ENCODE measurements around the gene SHH.
"Not testable (repeated sequence)": the region's sequence is repeated elsewhere in the genome, so short reads cannot be mapped to it uniquely, and the experiment has no call there.

Gene SHH

DNA sequence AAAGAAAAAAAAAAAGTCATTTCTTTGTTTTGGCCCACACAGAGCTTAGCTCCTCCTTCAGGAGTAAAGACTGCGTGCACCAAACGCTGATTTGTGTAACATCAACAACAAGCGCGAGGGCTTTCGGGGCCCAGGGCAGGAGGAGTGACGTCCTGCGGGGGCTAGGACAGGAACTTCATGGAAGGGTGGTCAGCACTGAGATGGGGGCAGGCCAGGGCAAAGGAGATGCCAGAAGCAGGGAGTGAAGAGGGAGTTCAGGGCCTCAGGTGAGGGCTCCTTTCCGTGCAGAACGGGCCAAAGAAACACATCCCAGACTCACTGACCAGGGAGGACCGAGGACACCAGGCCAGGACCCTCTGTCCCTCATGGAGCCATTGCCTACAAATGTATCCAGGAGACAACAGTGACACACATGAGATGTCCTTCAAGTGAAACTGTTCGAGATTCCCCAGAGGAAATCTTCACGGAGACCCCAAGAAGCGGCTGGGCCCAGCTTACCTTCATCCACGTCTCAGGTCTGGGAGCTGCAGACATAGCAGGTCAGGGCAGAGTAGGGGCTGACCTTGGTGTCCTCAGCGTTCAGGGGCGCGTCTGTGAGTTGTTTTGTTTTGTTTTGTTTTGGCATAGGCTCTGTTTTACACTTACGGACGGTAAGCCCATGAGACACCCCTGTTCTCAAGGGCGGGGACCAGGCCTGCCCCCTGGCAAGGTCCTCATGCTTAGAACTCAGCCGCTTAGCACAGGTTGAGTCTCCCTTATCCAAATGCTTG lies 30.4 kb upstream of the SHH start:
- DNase-seq = no peak

- no peak for DNase-seq
Observed at GRCh38 chr7:155840909-155841308, 28.6 kb upstream of the SHH start.

DNA sequence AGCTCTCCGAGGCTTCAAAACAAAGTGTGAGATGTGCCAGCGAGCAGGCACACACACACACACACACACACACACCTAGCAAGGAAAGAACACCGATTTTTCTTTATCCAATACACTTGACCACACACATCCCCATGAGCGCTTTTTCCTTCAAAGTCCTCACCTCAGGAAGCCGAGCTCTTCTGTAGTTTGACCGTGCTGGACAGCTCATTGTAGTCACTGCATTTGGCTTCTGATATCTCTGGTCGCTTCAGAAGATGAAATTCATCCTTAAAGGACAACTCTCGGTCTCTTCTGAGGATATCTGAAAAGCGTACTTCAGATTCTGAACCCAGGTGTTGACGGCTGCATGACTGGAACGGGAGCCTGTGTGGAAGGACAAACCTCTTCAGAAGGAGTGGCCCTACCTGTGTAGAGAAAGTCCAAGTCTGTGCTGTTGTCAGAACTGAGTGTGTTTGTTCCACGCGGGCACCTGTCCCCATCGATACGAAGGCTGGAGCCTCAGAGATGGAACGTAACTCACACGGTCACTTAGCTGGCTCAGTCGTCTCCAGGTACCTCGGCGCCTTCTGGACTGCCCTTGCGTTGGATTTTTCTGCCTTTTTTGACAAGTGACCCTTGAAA lies 28.1 kb upstream of the SHH start:
- DNase-seq = no peak

DNA sequence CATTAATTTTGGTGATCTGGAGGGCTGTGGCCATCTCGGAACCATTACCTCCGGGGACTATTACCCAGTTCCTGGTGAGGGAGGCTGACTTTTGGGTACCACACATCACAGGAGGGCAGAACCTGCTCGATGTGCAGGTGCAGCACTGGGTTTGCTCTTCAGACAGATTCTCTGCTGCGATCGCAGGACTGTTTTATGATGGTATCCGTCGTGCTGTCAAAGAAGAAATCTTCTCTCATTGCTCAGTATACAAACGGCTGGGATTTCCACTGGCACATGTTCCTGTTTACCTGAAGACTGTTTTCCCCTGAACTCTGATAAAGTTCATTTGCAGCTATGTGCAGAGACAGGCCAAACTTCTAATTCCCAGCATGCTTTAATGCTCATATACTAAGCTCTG lies 27.2 kb upstream of the SHH start:
- no peak for DNase-seq

- not testable (repeated sequence) for DNase-seq
Observed at GRCh38 chr7:155838312-155838711, 26.0 kb upstream of the SHH start.

GRCh38 chr7:155837126-155837479 lies 24.8 kb upstream of the SHH start:
- no peak for DNase-seq

- DNase-seq = no peak
Observed at GRCh38 chr7:155836216-155837125, 24.2 kb upstream of the SHH start.

- DNase-seq = no peak
Observed at GRCh38 chr7:155835446-155836215, 23.4 kb upstream of the SHH start.

GRCh38 chr7:155834486-155835048 lies 22.3 kb upstream of the SHH start:
- no peak for DNase-seq

DNA sequence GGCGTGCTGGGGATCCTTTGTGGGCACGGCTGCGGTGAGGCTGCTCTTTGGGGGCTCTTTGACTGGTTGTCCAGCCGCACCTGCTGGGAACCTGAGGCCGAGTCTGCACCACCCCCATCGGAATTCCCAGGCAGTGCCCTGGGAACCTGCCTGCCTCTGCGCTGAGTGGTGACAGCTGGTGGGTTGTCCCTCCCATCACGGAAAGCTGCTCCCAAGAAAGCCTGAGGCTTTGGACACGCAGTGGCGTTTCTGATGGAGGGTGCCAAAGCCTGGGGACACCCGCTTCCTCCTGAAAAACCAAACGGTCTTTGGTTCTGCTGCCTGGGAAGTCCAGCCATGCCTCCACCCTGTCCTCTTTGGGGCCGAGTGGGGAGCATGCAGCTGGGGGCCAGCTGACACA lies 21.4 kb upstream of the SHH start:
- DNase-seq = no peak

DNA sequence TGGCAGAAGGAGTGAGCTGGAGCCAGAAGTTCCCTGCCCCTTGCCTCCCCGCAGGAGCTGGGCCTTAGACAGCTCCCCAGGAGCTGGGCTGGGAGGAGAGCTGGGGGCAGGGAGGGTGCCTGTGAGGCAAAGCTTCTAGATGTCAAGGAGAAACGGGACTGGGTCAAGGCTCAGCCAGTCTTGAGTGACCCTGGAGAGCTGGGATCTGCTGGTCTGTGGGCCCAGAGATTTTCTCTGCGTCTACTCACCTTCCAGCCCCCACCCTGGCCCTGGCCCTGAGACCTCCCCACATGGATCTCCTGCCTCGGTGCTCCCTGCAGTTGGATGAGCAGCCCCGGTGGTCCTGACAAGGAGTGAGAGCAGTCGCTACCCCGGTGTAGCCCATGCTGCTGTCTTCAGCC lies 20.3 kb upstream of the SHH start:
- DNase-seq = no peak

GRCh38 chr7:155831807-155832524 lies 19.7 kb upstream of the SHH start:
- DNase-seq = no peak

- DNase-seq = no peak
Observed at GRCh38 chr7:155830961-155831806, 18.9 kb upstream of the SHH start.

DNA sequence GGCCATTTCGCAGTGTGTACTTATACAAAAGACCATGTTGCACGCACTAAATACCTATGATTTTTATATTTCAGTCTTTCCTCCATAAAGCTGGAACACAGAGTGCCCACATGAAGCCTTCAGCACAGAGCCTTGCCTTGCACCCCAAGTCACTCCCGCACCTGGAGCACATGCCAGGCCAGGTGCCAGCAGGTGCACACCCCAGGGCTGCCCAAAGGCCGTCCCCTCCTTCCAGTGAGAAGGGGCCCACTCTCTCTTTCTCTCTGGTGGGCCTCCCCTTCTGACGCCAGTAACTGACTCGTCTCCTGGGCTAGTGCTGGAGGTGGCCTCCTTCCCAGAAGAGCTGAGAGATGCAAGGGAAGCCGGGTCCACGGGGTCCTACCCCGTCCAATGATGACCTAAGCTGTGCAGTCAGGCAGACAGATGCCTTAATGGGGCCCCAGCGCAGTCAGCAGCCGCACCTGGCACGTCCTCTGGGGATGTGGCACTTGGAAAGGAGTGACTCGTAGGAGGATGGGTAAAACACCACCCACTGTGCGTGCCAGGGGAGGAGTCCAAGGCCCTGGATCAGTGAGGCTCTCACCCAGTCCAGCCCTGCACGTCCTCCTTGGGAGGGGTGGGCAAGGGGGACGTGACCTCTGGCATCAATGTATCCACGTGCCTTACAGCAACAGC lies 17.7 kb upstream of the SHH start:
- DNase-seq = no peak

DNA sequence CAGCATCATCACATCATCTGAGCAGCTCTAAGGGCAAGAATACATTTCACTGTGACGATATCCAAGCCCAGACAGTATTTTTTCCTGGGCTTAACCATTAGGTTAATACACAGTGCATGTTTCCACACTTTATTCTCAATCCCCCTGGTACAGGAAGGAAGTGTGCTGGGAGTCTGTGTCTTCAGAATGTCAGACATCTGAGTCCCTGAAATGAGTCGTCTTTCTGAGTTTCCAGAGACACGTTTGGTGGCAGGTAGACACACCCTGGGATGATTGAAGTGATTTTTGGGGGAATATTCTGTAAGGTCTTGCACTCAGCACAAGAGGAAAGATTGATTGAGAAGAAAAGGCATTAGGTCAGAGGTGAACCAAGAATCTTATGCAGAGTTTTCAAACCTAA lies 13.1 kb upstream of the SHH start:
- DNase-seq = no peak

- DNase-seq = no peak
Observed at GRCh38 chr7:155824227-155824886, 12.1 kb upstream of the SHH start.

DNA sequence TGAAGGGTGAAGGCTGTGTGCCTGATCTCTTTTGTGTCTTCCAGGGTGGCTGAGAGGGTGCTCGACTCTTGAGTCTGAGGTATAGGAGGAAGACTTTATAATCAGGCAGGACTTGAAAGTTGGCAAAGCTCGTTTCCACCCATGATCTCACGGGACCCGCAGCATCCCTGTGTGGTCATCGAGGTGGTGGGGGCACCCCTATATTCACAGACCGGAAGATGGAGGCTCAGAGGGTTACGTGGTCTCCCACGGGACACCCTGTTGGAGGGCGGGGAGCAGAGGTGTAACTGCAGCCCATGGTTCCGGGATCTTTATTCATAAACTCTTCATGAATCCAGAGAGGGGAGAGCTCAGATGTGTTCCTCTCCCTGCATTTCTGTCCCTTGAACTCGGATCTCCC lies 9.6 kb upstream of the SHH start:
- no peak for DNase-seq

DNA sequence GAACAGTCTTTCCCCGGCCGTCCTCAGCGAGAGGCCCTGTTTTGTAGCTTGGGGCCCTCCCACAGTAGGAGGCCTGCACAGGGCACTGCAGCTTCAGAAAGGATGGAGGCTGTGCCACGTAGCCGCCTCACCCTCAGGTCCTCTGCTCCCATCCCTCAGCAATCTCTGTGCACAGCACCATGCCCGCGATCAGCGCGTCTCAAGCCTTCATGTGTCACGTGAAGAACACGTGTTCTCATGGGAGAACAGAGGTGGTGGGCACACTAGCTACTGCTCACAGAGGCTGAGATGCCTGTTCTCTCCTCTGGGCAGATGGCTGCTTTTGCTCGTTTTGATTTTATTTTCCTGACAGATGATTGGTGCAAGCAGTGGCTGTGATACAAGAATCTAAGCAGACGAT lies 8.5 kb upstream of the SHH start:
- no peak for DNase-seq

- DNase-seq = no peak
Observed at GRCh38 chr7:155820246-155820645, 8.0 kb upstream of the SHH start.

DNA sequence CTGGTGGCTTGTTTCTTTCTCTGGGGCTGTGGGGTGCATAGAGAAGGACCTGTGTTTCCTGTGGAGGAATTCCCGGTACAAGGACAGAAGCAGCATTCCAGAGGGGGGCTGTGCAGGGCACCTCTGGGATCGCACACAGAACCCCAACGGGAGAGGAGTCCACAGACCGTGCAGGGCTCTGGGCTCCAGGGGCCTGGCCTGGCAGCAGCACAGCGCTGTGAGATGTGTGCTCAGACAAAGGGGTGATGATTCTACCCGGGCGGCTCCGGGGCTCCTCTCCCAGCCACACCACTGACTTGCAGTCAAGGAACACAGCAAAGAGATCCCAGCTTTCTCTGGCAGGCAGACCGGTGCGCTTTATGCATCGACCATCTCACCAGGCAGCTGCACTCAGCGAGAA lies 6.9 kb upstream of the SHH start:
- no peak for DNase-seq

All from activated CD8-positive, alpha-beta memory T cell treated with anti-CD3 and anti-CD28 coated beads, Interleukin-2, amount 50 U/mL, for 48 hours (primary cell).